SK-N-MC (cell line): Measurements from ENCODE around the gene LSM3.

Source experiments
- DNase-seq: peaks from one replicate; pipeline ENCODE4 v3.0.0-alpha.2; 2011; ENCODE audit warnings: low read depth, low spot score
- H3K27ac ChIP-seq: fragments of 200-600 bp; sonication (generic); 2 replicates; pipeline ENCODE4 v1.5.1; 2016; ENCODE audit warnings: mixed run types
- H3K36me3 ChIP-seq: fragments of 200-600 bp; sonication (generic); 2 replicates; pipeline ENCODE4 v1.6.1; 2017; ENCODE audit warnings: antibody characterized with exemption, low read length, mixed read lengths; ENCODE audit not compliant: insufficient read depth
- H3K4me3 ChIP-seq: fragments of 200-600 bp; sonication (generic); 2 replicates; pipeline ENCODE4 v1.5.1; 2016
- H3K9ac ChIP-seq: fragments of 200-600 bp; sonication (generic); 2 replicates; pipeline ENCODE4 v1.8.0; 2017; ENCODE audit warnings: mixed run types, mixed read lengths; ENCODE audit not compliant: insufficient read length
- H3K9me3 ChIP-seq: fragments of 200-600 bp; sonication (generic); 2 replicates; pipeline ENCODE4 v1.6.1; 2017; ENCODE audit warnings: low read depth, mild to moderate bottlenecking, antibody characterized with exemption, low read length, moderate library complexity, mixed read lengths
- EZH2 ChIP-seq: fragments of 200-600 bp; sonication (generic); IDR thresholded peaks from one replicate; pipeline ENCODE4 v1.6.1; 2017; ENCODE audit warnings: antibody characterized with exemption
- FOXP2 ChIP-seq: optimal IDR thresholded peaks from 2 replicates; pipeline ENCODE3; 2011; ENCODE audit warnings: mild to moderate bottlenecking, moderate library complexity; ENCODE audit not compliant: insufficient read depth; ENCODE audit errors: extremely low read length, control extremely low read depth
- POLR2AphosphoS5 ChIP-seq: IDR thresholded peaks from 2 replicates; pipeline ENCODE4 v1.6.1; 2012; ENCODE audit warnings: mild to moderate bottlenecking, low read depth, low read length, borderline replicate concordance

Gene LSM3

GRCh38 chr3:14211621-14212020 lies 33.0 kb downstream of the LSM3 start:
- TF ChIP-seq EZH2, result no peak
- no peak for TF ChIP-seq POLR2AphosphoS5
- TF ChIP-seq FOXP2, result no peak
- no peak overlapping the region for H3K27ac ChIP-seq
- no peaks in the 10 kb centered on the region for H3K9me3 ChIP-seq

GRCh38 chr3:14212032-14212431 lies 33.4 kb downstream of the LSM3 start:
- H3K9ac ChIP-seq, result no peak overlapping the region
- no peaks in the 10 kb centered on the region for H3K36me3 ChIP-seq
- no peak for TF ChIP-seq FOXP2
- TF ChIP-seq POLR2AphosphoS5, result no peak
- no peak for TF ChIP-seq EZH2
- no peak overlapping the region for H3K4me3 ChIP-seq
- H3K27ac ChIP-seq, result no peak overlapping the region
- H3K9me3 ChIP-seq, result no peaks in the 10 kb centered on the region
- DNase-seq, result no peak

More at GRCh38 chr3:14211621-14212020, 33.0 kb downstream of the LSM3 start:
- no peak overlapping the region for H3K9ac ChIP-seq
- DNase-seq, result no peak
- H3K4me3 ChIP-seq, result no peak overlapping the region
- no peaks in the 10 kb centered on the region for H3K36me3 ChIP-seq

GRCh38 chr3:14213066-14213774 lies 34.6 kb downstream of the LSM3 start:
- no peak for DNase-seq
- Histone ChIP-seq H3K9me3 (no peaks in the 10 kb centered on the region), H3K27ac (no peak overlapping the region), H3K9ac (no peak overlapping the region), H3K36me3 (no peaks in the 10 kb centered on the region), H3K4me3 (no peak overlapping the region)
- no peak for TF ChIP-seq POLR2AphosphoS5
- TF ChIP-seq EZH2, result no peak
- no peak for TF ChIP-seq FOXP2

GRCh38 chr3:14214764-14215163 lies 36.1 kb downstream of the LSM3 start:
- Histone ChIP-seq H3K9me3 (no peaks in the 10 kb centered on the region), H3K9ac (no peak overlapping the region), H3K36me3 (no peaks in the 10 kb centered on the region), H3K4me3 (no peak overlapping the region), H3K27ac (no peak overlapping the region)
- no peak for DNase-seq
- TF ChIP-seq FOXP2 (no peak), EZH2 (no peak), POLR2AphosphoS5 (no peak)

GRCh38 chr3:14216257-14217048 lies 37.8 kb downstream of the LSM3 start:
- no peak for DNase-seq
- no peak overlapping the region for H3K4me3 ChIP-seq
- no peaks in the 10 kb centered on the region for H3K9me3 ChIP-seq
- no peak overlapping the region for H3K27ac ChIP-seq
- no peaks in the 10 kb centered on the region for H3K36me3 ChIP-seq
- TF ChIP-seq FOXP2 (no peak), POLR2AphosphoS5 (no peak), EZH2 (no peak)
- no peak overlapping the region for H3K9ac ChIP-seq

- Histone ChIP-seq H3K9me3 (no peaks in the 10 kb centered on the region), H3K27ac (no peak overlapping the region), H3K4me3 (no peak overlapping the region), H3K9ac (no peak overlapping the region), H3K36me3 (no peaks in the 10 kb centered on the region)
- TF ChIP-seq FOXP2, result no peak
- no peak for DNase-seq
These were observed 39.7 kb downstream of the LSM3 start for GRCh38 chr3:14218355-14218754.

- no peak overlapping the region for H3K9ac ChIP-seq
- H3K36me3 ChIP-seq, result no peaks in the 10 kb centered on the region
- no peak overlapping the region for H3K4me3 ChIP-seq
- H3K27ac ChIP-seq, result no peak overlapping the region
- DNase-seq, result no peak
- TF ChIP-seq POLR2AphosphoS5, result no peak
- no peaks in the 10 kb centered on the region for H3K9me3 ChIP-seq
These were observed 42.3 kb downstream of the LSM3 start for GRCh38 chr3:14220933-14221332.

- no peaks in the 10 kb centered on the region for H3K9me3 ChIP-seq
- DNase-seq, result no peak
- H3K36me3 ChIP-seq, result no peaks in the 10 kb centered on the region
- H3K27ac ChIP-seq, result no peak overlapping the region
- no peak overlapping the region for H3K9ac ChIP-seq
- no peak for TF ChIP-seq POLR2AphosphoS5
- TF ChIP-seq EZH2, result no peak
- TF ChIP-seq FOXP2, result no peak
- H3K4me3 ChIP-seq, result no peak overlapping the region
These were observed 43.3 kb downstream of the LSM3 start for GRCh38 chr3:14221902-14222301.

- Histone ChIP-seq H3K4me3 (no peak overlapping the region), H3K9ac (no peak overlapping the region), H3K9me3 (no peaks in the 10 kb centered on the region), H3K36me3 (no peaks in the 10 kb centered on the region), H3K27ac (no peak overlapping the region)
- no peak for TF ChIP-seq EZH2
- TF ChIP-seq FOXP2, result no peak
- no peak for TF ChIP-seq POLR2AphosphoS5
- no peak for DNase-seq
These were observed 43.8 kb downstream of the LSM3 start for GRCh38 chr3:14222457-14222856.
